ENCODE measurements around the gene TAMM41. TPM values are rescaled to one million over a fixed set of nuclear protein-coding genes. Genes with fewer than 3 reads are reported as not detected.
A peak's percentile ranks its signal among the peaks of the same experiment; 100 is the strongest.
"Not testable (repeated sequence)": the region's sequence is repeated elsewhere in the genome, so short reads cannot be mapped to it uniquely, and the experiment has no call there.

Gene TAMM41
- total RNA-seq, 2 donors from 2014 or later = 20.1 to 48.7 TPM

- DNase-seq (ENCODE audit: low spot score) (no peak), ATAC-seq (peak in 1 of 2 donors; percentile 66)
- H3K27ac Mint-ChIP-seq = no peak overlapping the region
- H3K36me3 Mint-ChIP-seq = peaks cover 56% of the 10 kb centered on the region
- no peaks in the 10 kb centered on the region for H3K9me3 Mint-ChIP-seq
- H3K27me3 Mint-ChIP-seq = no peaks in the 10 kb centered on the region
- no peak overlapping the region for H3K4me3 Mint-ChIP-seq
- H3K4me1 Mint-ChIP-seq (ENCODE audit: low read depth in 2 of 2) = peaks cover 8% of the 10 kb centered on the region in 2 donors
These were observed 42.5 kb downstream of the TAMM41 start for GRCh38 chr3:11803977-11804892.

GRCh38 chr3:11799791-11800190 is 46.9 kb downstream of the TAMM41 start:
- DNase-seq (ENCODE audit: low spot score) = no peak
- peaks cover 64% of the 10 kb centered on the region for H3K36me3 Mint-ChIP-seq
- ATAC-seq = no peak
- H3K27me3 Mint-ChIP-seq = no peaks in the 10 kb centered on the region
- peak overlapping the region in 1 of 2 donors; percentile 16 for H3K27ac Mint-ChIP-seq
- no peaks in the 10 kb centered on the region for H3K9me3 Mint-ChIP-seq
- peaks cover 9 to 11% of the 10 kb centered on the region in 2 donors for H3K4me1 Mint-ChIP-seq (ENCODE audit: low read depth in 2 of 2)
- no peak overlapping the region for H3K4me3 Mint-ChIP-seq

GRCh38 chr3:11794927-11795326 is 51.8 kb downstream of the TAMM41 start:
- DNase-seq (ENCODE audit: low spot score) = no peak
- Mint-ChIP-seq H3K9me3 (no peaks in the 10 kb centered on the region), H3K27me3 (no peaks in the 10 kb centered on the region), H3K4me1 (ENCODE audit: low read depth in 2 of 2) (peaks cover 8 to 10% of the 10 kb centered on the region in 2 donors), H3K27ac (no peak overlapping the region), H3K4me3 (no peak overlapping the region), H3K36me3 (peaks cover 38% of the 10 kb centered on the region)
- ATAC-seq = no peak

- peaks cover 0 to 4% of the 10 kb centered on the region in 2 donors for H3K4me1 Mint-ChIP-seq (ENCODE audit: low read depth in 2 of 2)
- H3K36me3 Mint-ChIP-seq = peaks cover 25% of the 10 kb centered on the region
- no peak overlapping the region for H3K27ac Mint-ChIP-seq
- no peak for ATAC-seq
- DNase-seq (ENCODE audit: low spot score) = no peak
- no peaks in the 10 kb centered on the region for H3K9me3 Mint-ChIP-seq
- no peaks in the 10 kb centered on the region for H3K27me3 Mint-ChIP-seq
- H3K4me3 Mint-ChIP-seq = no peak overlapping the region
These were observed 55.1 kb downstream of the TAMM41 start for GRCh38 chr3:11791339-11792200.

- ATAC-seq = no peak
- no peak overlapping the region for H3K4me3 Mint-ChIP-seq
- H3K36me3 Mint-ChIP-seq = peaks cover 16% of the 10 kb centered on the region
- no peaks in the 10 kb centered on the region for H3K27me3 Mint-ChIP-seq
- no peak overlapping the region for H3K27ac Mint-ChIP-seq
- peaks cover 6 to 9% of the 10 kb centered on the region in 2 donors for H3K4me1 Mint-ChIP-seq (ENCODE audit: low read depth in 2 of 2)
- H3K9me3 Mint-ChIP-seq = no peaks in the 10 kb centered on the region
- DNase-seq (ENCODE audit: low spot score) = no peak
These were observed 57.3 kb downstream of the TAMM41 start for GRCh38 chr3:11789412-11789811.

GRCh38 chr3:11784971-11785377 is 61.7 kb downstream of the TAMM41 start:
- no peak for DNase-seq (ENCODE audit: low spot score)
- Mint-ChIP-seq H3K9me3 (no peaks in the 10 kb centered on the region), H3K27ac (peak overlapping the region; percentile 77 to 89), H3K27me3 (no peaks in the 10 kb centered on the region), H3K4me1 (ENCODE audit: low read depth in 2 of 2) (peaks cover 6 to 9% of the 10 kb centered on the region in 2 donors), H3K36me3 (peaks cover 16% of the 10 kb centered on the region), H3K4me3 (peak overlapping the region; percentile 55)
- peak; percentile 60 to 61 for ATAC-seq

- no peak overlapping the region for H3K4me3 Mint-ChIP-seq
- no peaks in the 10 kb centered on the region for H3K27me3 Mint-ChIP-seq
- DNase-seq (ENCODE audit: low spot score) (no peak), ATAC-seq (no peak)
- no peaks in the 10 kb centered on the region for H3K36me3 Mint-ChIP-seq
- no peak overlapping the region for H3K27ac Mint-ChIP-seq
- H3K9me3 Mint-ChIP-seq = no peaks in the 10 kb centered on the region
- H3K4me1 Mint-ChIP-seq (ENCODE audit: low read depth in 2 of 2) = peaks cover 5 to 6% of the 10 kb centered on the region in 2 donors
These were observed 66.3 kb downstream of the TAMM41 start for GRCh38 chr3:11780341-11780740.

GRCh38 chr3:11779626-11780025 is 67.1 kb downstream of the TAMM41 start:
- H3K27me3 Mint-ChIP-seq = no peaks in the 10 kb centered on the region
- no peak overlapping the region for H3K27ac Mint-ChIP-seq
- ATAC-seq (no peak), DNase-seq (ENCODE audit: low spot score) (no peak)
- no peaks in the 10 kb centered on the region for H3K36me3 Mint-ChIP-seq
- no peaks in the 10 kb centered on the region for H3K9me3 Mint-ChIP-seq
- no peaks in the 10 kb centered on the region for H3K4me1 Mint-ChIP-seq (ENCODE audit: low read depth in 2 of 2)
- no peak overlapping the region for H3K4me3 Mint-ChIP-seq

- Mint-ChIP-seq H3K27me3 (no peaks in the 10 kb centered on the region), H3K4me1 (ENCODE audit: low read depth in 2 of 2) (no peaks in the 10 kb centered on the region), H3K36me3 (no peaks in the 10 kb centered on the region), H3K27ac (no peak overlapping the region), H3K9me3 (no peaks in the 10 kb centered on the region), H3K4me3 (no peak overlapping the region)
- no peak for ATAC-seq
- no peak for DNase-seq (ENCODE audit: low spot score)
These were observed 68.4 kb downstream of the TAMM41 start for GRCh38 chr3:11778248-11778647.

- H3K4me1 Mint-ChIP-seq (ENCODE audit: low read depth in 2 of 2) = peaks cover 0 to under 1% of the 10 kb centered on the region in 2 donors
- no peaks in the 10 kb centered on the region for H3K36me3 Mint-ChIP-seq
- no peak for DNase-seq (ENCODE audit: low spot score)
- H3K4me3 Mint-ChIP-seq = no peak overlapping the region
- no peak overlapping the region for H3K27ac Mint-ChIP-seq
- ATAC-seq = no peak
- no peaks in the 10 kb centered on the region for H3K27me3 Mint-ChIP-seq
- H3K9me3 Mint-ChIP-seq = no peaks in the 10 kb centered on the region
These were observed 70.3 kb downstream of the TAMM41 start for GRCh38 chr3:11776346-11776745.

- ATAC-seq (no peak), DNase-seq (ENCODE audit: low spot score) (no peak)
- no peak overlapping the region for H3K27ac Mint-ChIP-seq
- no peaks in the 10 kb centered on the region for H3K27me3 Mint-ChIP-seq
- H3K4me1 Mint-ChIP-seq (ENCODE audit: low read depth in 2 of 2) = peaks cover 7 to 9% of the 10 kb centered on the region in 2 donors
- H3K36me3 Mint-ChIP-seq = no peaks in the 10 kb centered on the region
- H3K9me3 Mint-ChIP-seq = no peaks in the 10 kb centered on the region
- H3K4me3 Mint-ChIP-seq = no peak overlapping the region
These were observed 71.2 kb downstream of the TAMM41 start for GRCh38 chr3:11775493-11775892.

GRCh38 chr3:11774296-11774877 is 72.3 kb downstream of the TAMM41 start:
- DNase-seq (ENCODE audit: low spot score) = no peak
- H3K27ac Mint-ChIP-seq = no peak overlapping the region
- H3K27me3 Mint-ChIP-seq = no peaks in the 10 kb centered on the region
- H3K4me1 Mint-ChIP-seq (ENCODE audit: low read depth in 2 of 2) = peaks cover 13 to 15% of the 10 kb centered on the region in 2 donors
- no peak overlapping the region for H3K4me3 Mint-ChIP-seq
- H3K9me3 Mint-ChIP-seq = no peaks in the 10 kb centered on the region
- ATAC-seq = no peak
- no peaks in the 10 kb centered on the region for H3K36me3 Mint-ChIP-seq

GRCh38 chr3:11771931-11772330 is 74.8 kb downstream of the TAMM41 start:
- H3K36me3 Mint-ChIP-seq; ATAC-seq; H3K9me3 Mint-ChIP-seq; H3K4me3 Mint-ChIP-seq; DNase-seq (ENCODE audit: low spot score); H3K27me3 Mint-ChIP-seq; H3K27ac Mint-ChIP-seq: not testable (repeated sequence)
- peaks cover 13 to 15% of the 10 kb centered on the region in 2 donors for H3K4me1 Mint-ChIP-seq (ENCODE audit: low read depth in 2 of 2)

Data from natural killer cell treated with Interleukin-12 subunit alpha and Interleukin-12 subunit beta and Interleukin-15 and Interleukin-18, amount 100 ng/mL, for 72 hours (primary cell).